ENCODE data around the gene PRAF2. TPM values are rescaled to one million over a fixed set of nuclear protein-coding genes. Genes with fewer than 3 reads are reported as not detected.
A peak's percentile ranks its signal among the peaks of the same experiment; 100 is the strongest.

The PRAF2 gene
- total RNA-seq (2014; rRNA removed; shearing (Covaris generic)): 6.3 and 6.7 TPM in 2 replicates

- Histone ChIP-seq H3K4me3 (ENCODE audit: insufficient read depth, low read depth, low read length) (peak within 1 kb of the TSS; percentile 60), H3K27me3 (ENCODE audit: control insufficient read depth, insufficient read depth, low read length) (no peaks in the 10 kb centered on the region; the same call in 1 of the 2 replicates), H3K36me3 (replicated peaks; ENCODE audit: control insufficient read depth, insufficient read depth, low read length) (no peaks in the 10 kb centered on the region; the same call in 1 of the 2 replicates)
- DNase-seq: peak; percentile 96
These were observed at the start of gene PRAF2 for GRCh38 chrX:49073601-49074575. Gene PRAF2, minus strand, starts transcription at chrX:49074002. Its CDS starts 15 bp downstream, at chrX:49073987.

- H3K36me3 ChIP-seq (replicated peaks; ENCODE audit: control insufficient read depth, insufficient read depth, low read length): peaks cover 6% of the 10 kb centered on the region
- H3K4me3 ChIP-seq (ENCODE audit: insufficient read depth, low read depth, low read length): peak overlapping the region; percentile 69; the same call in 1 of the 2 replicates
- H3K27me3 ChIP-seq (ENCODE audit: control insufficient read depth, insufficient read depth, low read length): no peaks in the 10 kb centered on the region
- DNase-seq: no peak
These were observed 48.7 kb upstream of the PRAF2 start for GRCh38 chrX:49122499-49122898.

- H3K4me3 ChIP-seq (ENCODE audit: insufficient read depth, low read depth, low read length): no peak overlapping the region
- no peak for DNase-seq
- H3K36me3 ChIP-seq (replicated peaks; ENCODE audit: control insufficient read depth, insufficient read depth, low read length): peaks cover 12% of the 10 kb centered on the region
- H3K27me3 ChIP-seq (ENCODE audit: control insufficient read depth, insufficient read depth, low read length): no peaks in the 10 kb centered on the region
These were observed 46.3 kb upstream of the PRAF2 start for GRCh38 chrX:49120091-49120490.

- H3K36me3 ChIP-seq (replicated peaks; ENCODE audit: control insufficient read depth, insufficient read depth, low read length): peaks cover 12% of the 10 kb centered on the region
- H3K27me3 ChIP-seq (ENCODE audit: control insufficient read depth, insufficient read depth, low read length): no peaks in the 10 kb centered on the region
- no peak overlapping the region for H3K4me3 ChIP-seq (ENCODE audit: insufficient read depth, low read depth, low read length)
- DNase-seq: no peak
These were observed 43.8 kb upstream of the PRAF2 start for GRCh38 chrX:49117581-49117980.

- Histone ChIP-seq H3K4me3 (ENCODE audit: insufficient read depth, low read depth, low read length) (no peak overlapping the region), H3K36me3 (replicated peaks; ENCODE audit: control insufficient read depth, insufficient read depth, low read length) (peaks cover 12% of the 10 kb centered on the region), H3K27me3 (ENCODE audit: control insufficient read depth, insufficient read depth, low read length) (no peaks in the 10 kb centered on the region)
- no peak for DNase-seq
These were observed 42.9 kb upstream of the PRAF2 start for GRCh38 chrX:49116716-49117115.

- DNase-seq: no peak
- Histone ChIP-seq H3K36me3 (replicated peaks; ENCODE audit: control insufficient read depth, insufficient read depth, low read length) (peaks cover 10% of the 10 kb centered on the region), H3K27me3 (ENCODE audit: control insufficient read depth, insufficient read depth, low read length) (no peaks in the 10 kb centered on the region), H3K4me3 (ENCODE audit: insufficient read depth, low read depth, low read length) (no peak overlapping the region)
These were observed 42.3 kb upstream of the PRAF2 start for GRCh38 chrX:49116076-49116475.

- DNase-seq: no peak
- no peaks in the 10 kb centered on the region for H3K27me3 ChIP-seq (ENCODE audit: control insufficient read depth, insufficient read depth, low read length)
- no peak overlapping the region for H3K4me3 ChIP-seq (ENCODE audit: insufficient read depth, low read depth, low read length)
- H3K36me3 ChIP-seq (replicated peaks; ENCODE audit: control insufficient read depth, insufficient read depth, low read length): peaks cover 5% of the 10 kb centered on the region
These were observed 38.0 kb upstream of the PRAF2 start for GRCh38 chrX:49111791-49112190.

- no peak for DNase-seq
- no peak overlapping the region for H3K4me3 ChIP-seq (ENCODE audit: insufficient read depth, low read depth, low read length)
- H3K27me3 ChIP-seq (ENCODE audit: control insufficient read depth, insufficient read depth, low read length): no peaks in the 10 kb centered on the region
- no peaks in the 10 kb centered on the region; the same call in none of the 2 replicates for H3K36me3 ChIP-seq (replicated peaks; ENCODE audit: control insufficient read depth, insufficient read depth, low read length)
These were observed 36.6 kb upstream of the PRAF2 start for GRCh38 chrX:49110417-49110816.

- H3K36me3 ChIP-seq (replicated peaks; ENCODE audit: control insufficient read depth, insufficient read depth, low read length): no peaks in the 10 kb centered on the region; the same call in none of the 2 replicates
- no peak for DNase-seq
- no peaks in the 10 kb centered on the region for H3K27me3 ChIP-seq (ENCODE audit: control insufficient read depth, insufficient read depth, low read length)
- no peak overlapping the region for H3K4me3 ChIP-seq (ENCODE audit: insufficient read depth, low read depth, low read length)
These were observed 34.8 kb upstream of the PRAF2 start for GRCh38 chrX:49108641-49109040.

GRCh38 chrX:49106930-49107329, 33.1 kb upstream of the PRAF2 start:
- no peak overlapping the region for H3K4me3 ChIP-seq (ENCODE audit: insufficient read depth, low read depth, low read length)
- DNase-seq: peak; percentile 74
- H3K27me3 ChIP-seq (ENCODE audit: control insufficient read depth, insufficient read depth, low read length): no peaks in the 10 kb centered on the region
- no peaks in the 10 kb centered on the region; the same call in 1 of the 2 replicates for H3K36me3 ChIP-seq (replicated peaks; ENCODE audit: control insufficient read depth, insufficient read depth, low read length)

GRCh38 chrX:49106296-49106695, 32.5 kb upstream of the PRAF2 start:
- H3K36me3 ChIP-seq (replicated peaks; ENCODE audit: control insufficient read depth, insufficient read depth, low read length): no peaks in the 10 kb centered on the region
- H3K27me3 ChIP-seq (ENCODE audit: control insufficient read depth, insufficient read depth, low read length): no peaks in the 10 kb centered on the region
- H3K4me3 ChIP-seq (ENCODE audit: insufficient read depth, low read depth, low read length): no peak overlapping the region
- no peak for DNase-seq

GRCh38 chrX:49103637-49104036, 29.8 kb upstream of the PRAF2 start:
- Histone ChIP-seq H3K4me3 (ENCODE audit: insufficient read depth, low read depth, low read length) (no peak overlapping the region), H3K27me3 (ENCODE audit: control insufficient read depth, insufficient read depth, low read length) (no peaks in the 10 kb centered on the region), H3K36me3 (replicated peaks; ENCODE audit: control insufficient read depth, insufficient read depth, low read length) (no peaks in the 10 kb centered on the region)
- no peak for DNase-seq

- DNase-seq: no peak
- Histone ChIP-seq H3K36me3 (replicated peaks; ENCODE audit: control insufficient read depth, insufficient read depth, low read length) (no peaks in the 10 kb centered on the region), H3K4me3 (ENCODE audit: insufficient read depth, low read depth, low read length) (no peak overlapping the region), H3K27me3 (ENCODE audit: control insufficient read depth, insufficient read depth, low read length) (no peaks in the 10 kb centered on the region)
These were observed 28.4 kb upstream of the PRAF2 start for GRCh38 chrX:49102190-49102589.

GRCh38 chrX:49101629-49101984, 27.8 kb upstream of the PRAF2 start:
- peak; percentile 70 for DNase-seq
- Histone ChIP-seq H3K4me3 (ENCODE audit: insufficient read depth, low read depth, low read length) (peak overlapping the region; percentile 67), H3K36me3 (replicated peaks; ENCODE audit: control insufficient read depth, insufficient read depth, low read length) (no peaks in the 10 kb centered on the region)

More at GRCh38 chrX:49101629-49101984, 27.8 kb upstream of the PRAF2 start:
- no peaks in the 10 kb centered on the region for H3K27me3 ChIP-seq (ENCODE audit: control insufficient read depth, insufficient read depth, low read length)

Data from H7 (cell line).